Measurements from ENCODE around the gene LDLR.
"Not testable (repeated sequence)": the region's sequence is repeated elsewhere in the genome, so short reads cannot be mapped to it uniquely, and the experiment has no call there.

Gene LDLR

GRCh38 chr19:11108746-11109145, 19.5 kb downstream of the LDLR start:
- DNase-seq: no peak

DNA sequence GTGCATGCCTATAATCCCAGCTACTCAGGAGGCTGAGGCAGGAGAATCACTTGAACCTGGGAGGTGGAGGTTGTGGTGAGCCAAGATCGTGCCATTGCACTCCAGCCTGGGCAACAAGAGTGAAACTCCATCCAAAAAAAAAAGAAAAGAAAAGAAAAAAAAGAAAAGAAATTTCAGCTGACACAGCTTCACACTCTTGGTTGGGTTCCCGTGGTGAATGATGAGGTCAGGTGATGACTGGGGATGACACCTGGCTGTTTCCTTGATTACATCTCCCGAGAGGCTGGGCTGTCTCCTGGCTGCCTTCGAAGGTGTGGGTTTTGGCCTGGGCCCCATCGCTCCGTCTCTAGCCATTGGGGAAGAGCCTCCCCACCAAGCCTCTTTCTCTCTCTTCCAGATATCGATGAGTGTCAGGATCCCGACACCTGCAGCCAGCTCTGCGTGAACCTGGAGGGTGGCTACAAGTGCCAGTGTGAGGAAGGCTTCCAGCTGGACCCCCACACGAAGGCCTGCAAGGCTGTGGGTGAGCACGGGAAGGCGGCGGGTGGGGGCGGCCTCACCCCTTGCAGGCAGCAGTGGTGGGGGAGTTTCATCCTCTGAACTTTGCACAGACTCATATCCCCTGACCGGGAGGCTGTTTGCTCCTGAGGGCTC, 22.0 kb downstream of the LDLR start:
- no peak for DNase-seq

DNA sequence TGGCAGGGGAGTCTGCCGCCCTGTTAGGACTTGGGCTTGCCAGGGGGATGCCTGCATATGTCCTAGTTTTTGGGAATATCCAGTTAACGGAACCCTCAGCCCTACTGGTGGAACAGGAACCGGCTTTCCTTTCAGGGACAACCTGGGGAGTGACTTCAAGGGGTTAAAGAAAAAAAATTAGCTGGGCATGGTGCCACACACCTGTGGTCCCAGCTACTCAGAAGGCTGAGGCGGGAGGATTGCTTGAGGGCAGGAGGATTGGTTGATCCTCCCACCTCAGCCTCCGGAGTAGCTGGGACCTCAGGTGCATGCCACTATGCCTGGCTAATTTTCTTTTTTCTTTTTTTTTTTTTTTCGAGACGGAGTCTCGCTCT, 22.5 kb downstream of the LDLR start:
- no peak for DNase-seq

- no peak for DNase-seq
Measured at GRCh38 chr19:11113140-11113708, 24.0 kb downstream of the LDLR start.

DNA sequence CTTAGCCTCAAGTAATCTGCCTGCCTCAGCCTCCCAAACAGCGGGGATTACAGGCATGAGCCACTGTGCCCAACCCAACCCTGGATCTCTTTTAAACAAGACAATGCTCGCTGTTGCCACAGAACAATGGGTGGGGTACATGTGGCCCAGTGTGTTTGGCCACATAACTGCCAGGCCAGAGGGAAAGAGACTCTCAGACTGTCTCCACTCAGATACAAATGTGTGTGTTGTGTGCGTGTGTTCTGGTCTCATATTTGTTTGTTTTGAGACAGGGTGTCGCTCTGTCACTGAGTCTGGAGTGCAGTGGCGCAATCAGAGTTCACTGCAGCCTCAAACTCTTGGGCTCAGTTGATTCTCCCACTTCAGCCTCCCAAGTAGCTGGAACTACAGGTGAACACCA, 25.8 kb downstream of the LDLR start:
- DNase-seq: no peak

GRCh38 chr19:11115895-11116446, 26.7 kb downstream of the LDLR start:
- no peak for DNase-seq

- DNase-seq: no peak
Measured at GRCh38 chr19:11116507-11116906, 27.2 kb downstream of the LDLR start.

- DNase-seq: not testable (repeated sequence)
Measured at GRCh38 chr19:11121963-11122362, 32.7 kb downstream of the LDLR start.

GRCh38 chr19:11123114-11123513, 33.9 kb downstream of the LDLR start:
- DNase-seq: no peak

GRCh38 chr19:11124157-11124556, 34.9 kb downstream of the LDLR start:
- DNase-seq: not testable (repeated sequence)

DNA sequence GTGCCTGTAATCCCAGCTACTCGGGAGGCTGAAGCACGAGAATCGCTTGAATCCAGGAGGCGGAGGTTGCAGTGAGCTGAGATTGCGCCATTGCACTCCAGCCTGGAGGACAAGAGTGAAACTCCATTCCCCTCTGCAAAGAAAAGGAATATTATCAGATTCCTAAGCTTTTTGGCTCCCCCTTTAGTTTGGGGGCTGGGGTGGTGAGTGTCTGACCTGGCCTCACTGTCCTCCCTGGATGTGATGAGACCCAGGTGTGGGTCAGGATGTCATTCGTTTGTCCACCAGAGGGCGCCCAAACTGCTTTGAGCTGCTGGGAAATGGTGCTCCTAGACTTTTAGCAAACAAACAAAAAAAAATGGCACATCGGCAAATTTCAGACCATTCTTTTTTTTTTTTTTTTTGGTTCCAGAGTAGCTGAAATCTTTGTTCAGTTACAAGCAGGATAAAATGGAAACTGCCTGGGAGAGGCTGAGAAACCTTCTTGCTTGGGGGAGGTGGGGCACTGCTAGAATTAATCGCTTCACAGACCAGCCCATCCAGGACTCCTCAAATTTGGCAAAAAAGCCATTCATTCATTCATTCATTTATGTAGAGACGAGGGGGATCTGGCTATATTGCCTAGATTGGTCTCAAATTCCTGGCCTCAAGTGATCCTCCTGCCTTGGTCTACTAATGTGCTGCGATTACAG, 36.9 kb downstream of the LDLR start:
- DNase-seq: peak; percentile 31

DNA sequence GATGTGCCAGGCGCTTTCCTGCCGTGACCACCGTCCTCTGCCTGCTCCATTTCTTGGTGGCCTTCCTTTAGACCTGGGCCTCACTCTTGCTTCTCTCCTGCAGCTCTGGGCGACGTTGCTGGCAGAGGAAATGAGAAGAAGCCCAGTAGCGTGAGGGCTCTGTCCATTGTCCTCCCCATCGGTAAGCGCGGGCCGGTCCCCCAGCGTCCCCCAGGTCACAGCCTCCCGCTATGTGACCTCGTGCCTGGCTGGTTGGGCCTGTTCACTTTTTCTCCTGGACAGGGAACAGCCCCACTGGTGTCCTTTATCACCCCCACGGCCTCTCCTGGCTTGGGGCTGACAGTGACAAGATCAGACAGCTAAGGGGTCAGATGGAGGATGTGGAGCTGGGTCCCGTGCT, 38.6 kb downstream of the LDLR start:
- DNase-seq: no peak

GRCh38 chr19:11130824-11131455, 41.7 kb downstream of the LDLR start:
- peak; percentile 33 for DNase-seq

DNA sequence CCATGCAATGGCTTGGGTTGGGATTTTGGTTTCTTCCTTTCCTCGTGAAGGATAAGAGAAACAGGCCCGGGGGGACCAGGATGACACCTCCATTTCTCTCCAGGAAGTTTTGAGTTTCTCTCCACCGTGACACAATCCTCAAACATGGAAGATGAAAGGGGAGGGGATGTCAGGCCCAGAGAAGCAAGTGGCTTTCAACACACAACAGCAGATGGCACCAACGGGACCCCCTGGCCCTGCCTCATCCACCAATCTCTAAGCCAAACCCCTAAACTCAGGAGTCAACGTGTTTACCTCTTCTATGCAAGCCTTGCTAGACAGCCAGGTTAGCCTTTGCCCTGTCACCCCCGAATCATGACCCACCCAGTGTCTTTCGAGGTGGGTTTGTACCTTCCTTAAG, 42.2 kb downstream of the LDLR start:
- no peak for DNase-seq

DNA sequence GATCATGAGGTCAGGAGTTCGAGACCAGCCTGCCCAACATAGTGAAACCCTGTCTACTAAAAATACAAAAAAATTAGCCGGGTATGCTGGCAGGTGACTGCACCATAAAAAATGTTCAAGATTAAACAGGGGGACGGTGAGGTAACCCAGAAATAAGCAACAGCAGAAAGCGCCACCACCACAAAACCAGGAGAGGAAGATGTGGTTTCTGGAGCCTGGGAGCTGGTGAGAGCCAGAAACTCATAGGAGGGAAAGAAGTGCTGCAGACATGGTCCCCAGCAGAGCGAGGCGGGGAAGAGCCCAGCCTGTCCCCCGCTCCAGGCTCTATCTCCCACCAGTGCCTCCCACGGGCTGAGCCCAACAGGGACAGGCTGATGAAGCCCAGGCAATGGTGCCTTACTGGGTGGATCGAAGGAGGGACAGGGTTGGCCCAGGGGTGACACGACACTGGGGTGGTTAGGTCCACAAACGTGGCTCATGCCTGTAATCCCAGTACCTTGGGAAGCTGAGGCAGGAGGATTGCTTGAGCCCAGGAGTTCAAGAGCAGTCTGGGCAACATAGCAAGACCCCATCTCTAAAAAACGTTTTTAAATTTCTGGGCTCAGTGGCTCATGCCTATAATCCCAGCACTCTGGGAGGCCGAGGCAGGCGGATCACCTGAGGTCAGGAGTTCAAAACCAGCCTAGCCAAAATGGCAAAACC, 47.3 kb downstream of the LDLR start:
- DNase-seq: no peak

GRCh38 chr19:11137542-11138384, 48.5 kb downstream of the LDLR start:
- peak; percentile 72 for DNase-seq

DNA sequence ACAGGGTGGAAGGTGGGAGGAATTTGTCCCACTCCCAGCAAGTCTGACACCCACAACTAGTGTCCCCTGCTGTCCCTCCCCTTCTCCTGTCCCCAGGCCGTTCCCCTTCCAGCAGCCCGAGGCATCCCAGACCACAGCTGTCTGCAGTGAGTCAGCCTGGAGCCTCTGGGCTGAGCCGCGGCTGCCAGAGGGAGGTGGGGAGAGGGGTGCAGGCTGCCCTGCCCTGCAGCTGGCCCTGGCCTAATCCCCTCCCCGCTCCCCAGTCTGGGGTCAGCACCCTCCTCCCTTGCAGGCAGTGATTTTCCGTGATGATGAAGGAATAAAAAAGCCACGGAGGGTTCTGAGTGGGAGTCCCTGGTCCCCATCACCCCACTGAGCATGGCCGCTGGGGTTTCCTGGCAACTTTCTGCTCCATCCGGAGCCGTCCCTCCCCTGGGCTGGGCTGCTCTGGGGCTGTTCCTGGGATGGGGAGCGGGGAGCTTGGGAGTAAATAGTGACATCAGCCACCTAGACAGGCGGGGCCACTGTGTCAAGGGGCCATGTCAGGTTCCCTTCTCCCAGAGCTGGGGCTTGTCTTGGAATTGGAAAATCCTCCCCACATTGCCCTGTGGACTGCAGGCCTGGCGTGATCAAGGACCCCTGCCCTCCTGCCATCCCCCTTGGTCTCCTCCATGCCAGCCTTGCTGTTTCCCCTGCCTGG, 49.5 kb downstream of the LDLR start:
- DNase-seq: no peak

DNA sequence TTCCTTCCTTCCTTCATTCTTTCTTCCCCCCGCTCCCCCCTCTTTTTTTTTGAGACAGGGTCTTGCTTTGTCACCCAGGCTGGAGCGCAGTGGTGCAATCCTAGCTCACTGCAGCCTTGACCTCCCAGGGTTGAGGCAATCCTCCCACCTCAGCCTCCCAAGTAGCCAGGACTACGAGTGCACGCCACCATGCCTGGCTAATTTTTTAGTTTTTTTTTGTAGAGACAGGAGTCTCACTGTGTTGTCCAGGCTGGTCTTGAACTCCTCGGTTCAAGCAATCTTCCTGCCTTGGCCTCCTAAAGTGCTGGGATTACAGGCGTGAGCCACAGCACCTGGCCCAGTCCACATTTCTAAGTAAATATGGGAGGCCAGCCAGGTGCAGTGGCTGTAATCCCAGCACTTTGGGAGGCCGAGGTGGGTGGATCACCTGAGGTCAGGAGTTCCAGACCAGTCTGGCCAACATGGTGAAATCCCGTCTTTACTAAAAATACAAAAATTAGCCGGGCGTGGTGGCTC, 50.8 kb downstream of the LDLR start:
- not testable (repeated sequence) for DNase-seq

GRCh38 chr19:11140896-11141295, 51.6 kb downstream of the LDLR start:
- DNase-seq: no peak

- no peak for DNase-seq
Measured at GRCh38 chr19:11141937-11142527, 52.8 kb downstream of the LDLR start.

Data from NCI-H1092 (cell line).